Measurements from ENCODE around the gene SFPQ.
"Not testable (repeated sequence)": the region's sequence is repeated elsewhere in the genome, so short reads cannot be mapped to it uniquely, and the experiment has no call there.

The SFPQ gene

GRCh38 chr1:35172022-35172421, 20.9 kb downstream of the SFPQ start:
- no peak for TF ChIP-seq CTCF (IDR thresholded peaks at IDR 0.05)
- no peaks in the 10 kb centered on the region for H3K9me3 ChIP-seq (ENCODE audit: control insufficient read depth, low read length)
- no peaks in the 10 kb centered on the region for H3K27me3 ChIP-seq (ENCODE audit: control insufficient read depth, insufficient read depth, low read length)
- no peak overlapping the region for H2AFZ ChIP-seq
- H3K79me2 ChIP-seq, result no peaks in the 10 kb centered on the region
- peaks cover 4% of the 10 kb centered on the region for H3K4me1 ChIP-seq
- no peak overlapping the region for H3K9ac ChIP-seq
- H3K4me3 ChIP-seq (ENCODE audit: low read depth, low read length), result no peak overlapping the region
- no peak overlapping the region for H3K4me2 ChIP-seq (ENCODE audit: low read length)
- H3K36me3 ChIP-seq (ENCODE audit: control insufficient read depth, insufficient read depth, low read length), result no peaks in the 10 kb centered on the region
- no peak overlapping the region for H3K27ac ChIP-seq

DNA sequence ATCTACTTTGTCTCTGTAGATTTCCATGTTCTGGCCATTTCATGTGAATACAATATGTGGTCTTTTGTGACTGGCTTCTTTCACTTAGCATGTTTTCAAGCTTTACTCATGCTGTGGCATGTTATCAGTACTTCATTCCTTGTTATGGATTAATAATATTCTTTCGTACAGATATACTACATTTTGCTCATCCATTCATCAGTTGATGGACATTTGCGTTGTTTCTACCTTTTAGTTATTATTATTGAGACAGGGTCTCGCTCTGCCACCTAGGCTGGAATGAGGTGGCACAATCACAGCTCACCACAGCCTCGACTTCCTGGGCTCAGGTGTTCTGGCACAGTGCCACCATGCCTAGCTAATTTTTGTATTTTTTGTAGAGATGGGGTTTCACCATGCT, 21.4 kb downstream of the SFPQ start:
- Histone ChIP-seq H2AFZ (no peak overlapping the region), H3K4me3 (ENCODE audit: low read depth, low read length) (no peak overlapping the region), H3K36me3 (ENCODE audit: control insufficient read depth, insufficient read depth, low read length) (no peaks in the 10 kb centered on the region), H3K27ac (no peak overlapping the region), H3K27me3 (ENCODE audit: control insufficient read depth, insufficient read depth, low read length) (no peaks in the 10 kb centered on the region), H3K9ac (no peak overlapping the region), H3K9me3 (ENCODE audit: control insufficient read depth, low read length) (no peaks in the 10 kb centered on the region), H3K4me2 (ENCODE audit: low read length) (no peak overlapping the region), H3K4me1 (peaks cover 4% of the 10 kb centered on the region), H3K79me2 (no peaks in the 10 kb centered on the region)
- TF ChIP-seq CTCF (IDR thresholded peaks at IDR 0.05), result no peak

GRCh38 chr1:35164893-35165292, 28.1 kb downstream of the SFPQ start:
- Histone ChIP-seq H3K79me2 (no peaks in the 10 kb centered on the region), H3K36me3 (ENCODE audit: control insufficient read depth, insufficient read depth, low read length) (no peaks in the 10 kb centered on the region), H3K4me3 (ENCODE audit: low read depth, low read length) (no peak overlapping the region), H3K9me3 (ENCODE audit: control insufficient read depth, low read length) (no peaks in the 10 kb centered on the region), H3K4me2 (ENCODE audit: low read length) (no peak overlapping the region), H3K9ac (no peak overlapping the region), H2AFZ (no peak overlapping the region), H3K27me3 (ENCODE audit: control insufficient read depth, insufficient read depth, low read length) (no peaks in the 10 kb centered on the region), H3K4me1 (no peaks in the 10 kb centered on the region), H3K27ac (no peak overlapping the region)
- TF ChIP-seq CTCF (IDR thresholded peaks at IDR 0.05), result no peak

DNA sequence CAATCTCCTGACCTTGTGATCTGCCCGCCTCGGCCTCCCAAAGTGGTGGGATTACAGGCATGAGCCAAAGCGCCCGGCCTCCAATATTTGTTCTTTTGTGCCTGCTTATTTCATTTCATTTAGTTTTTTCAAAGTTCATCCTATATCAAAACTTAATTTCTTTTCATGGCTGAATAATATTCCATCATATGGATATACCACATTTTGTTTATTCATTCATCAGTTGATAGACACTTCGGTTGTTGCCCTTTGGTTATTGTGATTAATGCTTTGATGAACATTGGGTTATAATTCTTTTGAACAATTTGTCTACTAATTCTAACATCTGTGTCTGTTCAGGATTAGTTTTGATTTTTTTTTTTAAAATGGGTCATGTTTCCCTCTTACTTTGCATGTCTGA, 41.7 kb downstream of the SFPQ start:
- Histone ChIP-seq H3K4me2 (ENCODE audit: low read length) (no peak overlapping the region), H3K36me3 (ENCODE audit: control insufficient read depth, insufficient read depth, low read length) (no peaks in the 10 kb centered on the region), H3K27ac (no peak overlapping the region), H3K9me3 (ENCODE audit: control insufficient read depth, low read length) (no peaks in the 10 kb centered on the region), H2AFZ (no peak overlapping the region), H3K79me2 (no peaks in the 10 kb centered on the region), H3K4me3 (ENCODE audit: low read depth, low read length) (no peak overlapping the region), H3K9ac (no peak overlapping the region), H3K4me1 (no peaks in the 10 kb centered on the region), H3K27me3 (ENCODE audit: control insufficient read depth, insufficient read depth, low read length) (no peaks in the 10 kb centered on the region)
- no peak for TF ChIP-seq CTCF (IDR thresholded peaks at IDR 0.05)

DNA sequence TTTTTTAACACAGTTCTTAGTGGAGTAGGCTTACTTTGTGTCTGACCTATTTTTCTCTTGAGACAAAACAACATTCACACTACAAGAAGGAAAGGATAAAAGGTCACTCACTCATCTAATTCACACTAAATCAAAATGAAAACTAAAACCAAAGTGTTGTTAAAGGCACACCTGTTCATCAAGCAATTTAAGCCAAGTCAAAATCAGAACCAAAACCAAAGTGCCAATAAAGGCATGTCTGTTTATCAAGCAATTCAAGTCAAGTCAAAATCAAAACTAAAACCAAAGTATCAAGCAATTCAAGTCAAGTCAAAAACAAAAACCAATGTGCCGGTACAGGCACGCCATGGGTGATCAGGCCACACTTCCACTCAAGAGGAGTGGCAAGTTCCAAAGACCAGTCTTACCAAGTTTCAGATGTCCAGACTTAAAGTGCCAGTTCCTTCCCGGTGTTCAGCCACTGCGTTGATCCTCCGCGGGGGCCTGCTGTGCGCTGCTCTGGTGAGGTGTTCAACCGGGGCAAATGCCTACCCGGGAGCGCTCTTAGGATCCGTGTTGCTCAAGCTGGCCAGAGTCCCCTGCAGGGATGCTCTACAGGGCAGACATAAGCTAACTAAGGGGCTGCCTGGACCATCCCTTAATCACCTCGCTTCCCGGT, 46.9 kb downstream of the SFPQ start:
- not testable (repeated sequence) for H3K9ac ChIP-seq; H3K36me3 ChIP-seq (ENCODE audit: control insufficient read depth, insufficient read depth, low read length); H3K79me2 ChIP-seq; H3K27me3 ChIP-seq (ENCODE audit: control insufficient read depth, insufficient read depth, low read length); H2AFZ ChIP-seq; H3K9me3 ChIP-seq (ENCODE audit: control insufficient read depth, low read length); H3K4me2 ChIP-seq (ENCODE audit: low read length); H3K4me3 ChIP-seq (ENCODE audit: low read depth, low read length); H3K27ac ChIP-seq; H3K4me1 ChIP-seq

All from parathyroid adenoma (tissue), 2 donors.